Measurements from ENCODE around the gene PFN3. TPM values are rescaled to one million over a fixed set of nuclear protein-coding genes. Genes with fewer than 3 reads are reported as not detected.

The PFN3 gene
- total RNA-seq, 3 donors from 2014 or later (not counting 1 experiment from before 2014, with no cell fraction given): not detected

DNA sequence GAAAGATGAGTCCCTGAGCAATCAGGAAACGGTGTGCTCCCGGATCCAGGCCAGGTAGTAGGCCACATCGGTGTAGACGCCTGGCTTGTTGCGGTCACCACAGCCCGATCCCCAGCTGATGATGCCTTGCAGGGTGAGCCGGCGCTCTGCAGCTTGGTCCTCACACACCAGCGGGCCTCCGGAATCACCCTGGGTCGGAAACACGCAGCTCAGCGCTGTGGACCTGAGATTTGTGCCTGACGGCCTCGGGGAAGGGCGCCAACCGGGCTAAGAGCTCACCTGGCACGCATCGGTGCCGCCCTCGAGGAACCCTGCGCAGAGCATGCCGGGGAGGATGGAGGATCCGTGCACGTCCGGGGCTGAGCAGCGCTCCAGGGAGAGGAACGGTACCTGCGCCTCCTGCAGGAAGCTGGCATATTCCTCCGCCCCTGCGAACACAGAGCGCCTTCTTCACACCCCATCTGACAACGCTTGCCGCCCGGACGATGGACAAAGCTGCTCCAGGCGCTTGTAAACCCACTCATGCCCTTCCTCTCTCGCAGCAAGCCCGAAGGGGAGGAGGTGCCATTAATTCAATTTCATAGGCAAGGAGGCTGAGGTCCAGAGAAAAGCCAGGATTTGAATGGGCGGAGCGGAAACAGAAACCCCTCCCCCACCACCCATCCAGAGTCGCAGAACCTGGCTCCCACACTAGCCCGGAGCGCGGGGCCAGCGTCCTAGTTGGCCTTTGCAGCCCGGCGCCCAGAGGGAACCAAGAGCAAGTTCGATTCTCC, 2.0 kb upstream of the PFN3 start:
- DNase-seq (peak in 1 of 2 donors; percentile 86), ATAC-seq (no peak)
- Histone ChIP-seq H3K27me3 (ENCODE audit: control insufficient read depth, insufficient read depth, low read length) (peaks cover 22% of the 10 kb centered on the region), H3K4me1 (ENCODE audit: control insufficient read depth, insufficient read depth, low read length) (peaks cover 50% of the 10 kb centered on the region), H3K4me3 (ENCODE audit: low read length) (peak overlapping the region; percentile 2), H3K9me3 (ENCODE audit: control insufficient read depth, insufficient read depth, low read length) (no peaks in the 10 kb centered on the region), H3K27ac (ENCODE audit: low read length) (no peak overlapping the region), H3K36me3 (ENCODE audit: control insufficient read depth, insufficient read depth, low read length) (no peaks in the 10 kb centered on the region)
- WGBS (ENCODE audit: insufficient coverage): 27% methylated on average over 49 of the region's 49 CpGs
- intact Hi-C loops (cut with micrococcal nuclease): loop anchor here (1.0 kb wide), 1 partner anchor 12 kb away; no protein-coding TSS in a partner anchor
- H3K4me1 Mint-ChIP-seq: peaks cover 35 to 42% of the 10 kb centered on the region in 2 donors
- no peaks in the 10 kb centered on the region for H3K9me3 Mint-ChIP-seq
- TF ChIP-seq, protein P1, sequence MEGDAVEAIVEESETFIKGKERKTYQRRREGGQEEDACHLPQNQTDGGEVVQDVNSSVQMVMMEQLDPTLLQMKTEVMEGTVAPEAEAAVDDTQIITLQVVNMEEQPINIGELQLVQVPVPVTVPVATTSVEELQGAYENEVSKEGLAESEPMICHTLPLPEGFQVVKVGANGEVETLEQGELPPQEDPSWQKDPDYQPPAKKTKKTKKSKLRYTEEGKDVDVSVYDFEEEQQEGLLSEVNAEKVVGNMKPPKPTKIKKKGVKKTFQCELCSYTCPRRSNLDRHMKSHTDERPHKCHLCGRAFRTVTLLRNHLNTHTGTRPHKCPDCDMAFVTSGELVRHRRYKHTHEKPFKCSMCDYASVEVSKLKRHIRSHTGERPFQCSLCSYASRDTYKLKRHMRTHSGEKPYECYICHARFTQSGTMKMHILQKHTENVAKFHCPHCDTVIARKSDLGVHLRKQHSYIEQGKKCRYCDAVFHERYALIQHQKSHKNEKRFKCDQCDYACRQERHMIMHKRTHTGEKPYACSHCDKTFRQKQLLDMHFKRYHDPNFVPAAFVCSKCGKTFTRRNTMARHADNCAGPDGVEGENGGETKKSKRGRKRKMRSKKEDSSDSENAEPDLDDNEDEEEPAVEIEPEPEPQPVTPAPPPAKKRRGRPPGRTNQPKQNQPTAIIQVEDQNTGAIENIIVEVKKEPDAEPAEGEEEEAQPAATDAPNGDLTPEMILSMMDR (IDR thresholded peaks at IDR 0.05): no peak
- H3K36me3 Mint-ChIP-seq: no peaks in the 10 kb centered on the region
- H3K4me3 Mint-ChIP-seq: peak overlapping the region; percentile 72
- H3K27me3 Mint-ChIP-seq (ENCODE audit: low read depth in 2 of 2): peaks cover 13 to 17% of the 10 kb centered on the region in 2 donors
- H3K27ac Mint-ChIP-seq: peak overlapping the region; percentile 62 to 84

DNA sequence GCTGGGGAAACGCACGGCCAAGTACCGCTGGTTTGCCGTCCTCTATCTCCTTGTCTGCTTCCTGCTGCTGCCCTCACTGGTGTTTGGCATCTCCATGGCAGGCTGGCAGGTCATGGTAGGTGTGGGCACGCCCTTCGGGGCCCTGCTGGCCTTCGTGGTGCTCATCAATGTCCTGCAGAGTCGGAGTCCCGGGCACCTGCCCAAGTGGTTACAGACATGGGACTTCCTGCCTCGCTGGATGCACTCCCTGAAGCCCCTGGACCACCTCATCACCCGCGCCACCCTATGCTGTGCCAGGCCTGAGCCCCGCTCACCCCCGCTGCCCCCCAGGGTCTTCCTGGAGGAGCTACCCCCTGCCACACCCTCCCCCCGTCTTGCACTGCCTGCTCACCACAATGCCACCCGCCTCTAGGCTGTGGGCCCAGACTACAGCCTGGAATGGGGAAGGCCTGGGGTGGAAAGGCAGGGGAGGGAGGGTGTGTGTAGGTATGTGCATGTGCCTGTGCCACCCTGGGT, 2.5 kb downstream of the PFN3 start:
- ATAC-seq: no peak
- Mint-ChIP-seq H3K4me3 (no peak overlapping the region), H3K4me1 (peaks cover 3 to 6% of the 10 kb centered on the region in 2 donors), H3K36me3 (no peaks in the 10 kb centered on the region), H3K9me3 (no peaks in the 10 kb centered on the region), H3K27ac (no peak overlapping the region), H3K27me3 (ENCODE audit: low read depth in 2 of 2) (peaks cover 10 to 13% of the 10 kb centered on the region in 2 donors)
- peaks cover 18% of the 10 kb centered on the region for H3K4me1 ChIP-seq (ENCODE audit: control insufficient read depth, insufficient read depth, low read length)
- H3K27ac ChIP-seq (ENCODE audit: low read length): no peak overlapping the region
- no peak overlapping the region for H3K4me3 ChIP-seq (ENCODE audit: low read length)
- intact Hi-C loops (cut with micrococcal nuclease): no loop called here
- no peaks in the 10 kb centered on the region for H3K9me3 ChIP-seq (ENCODE audit: control insufficient read depth, insufficient read depth, low read length)
- TF ChIP-seq, protein P1 (IDR thresholded peaks at IDR 0.05): no peak
- H3K27me3 ChIP-seq (ENCODE audit: control insufficient read depth, insufficient read depth, low read length): peaks cover 20% of the 10 kb centered on the region
- 87% methylated on average over 14 of the region's 16 CpGs for WGBS (ENCODE audit: insufficient coverage)
- H3K36me3 ChIP-seq (ENCODE audit: control insufficient read depth, insufficient read depth, low read length): no peaks in the 10 kb centered on the region
- DNase-seq: no peak

DNA sequence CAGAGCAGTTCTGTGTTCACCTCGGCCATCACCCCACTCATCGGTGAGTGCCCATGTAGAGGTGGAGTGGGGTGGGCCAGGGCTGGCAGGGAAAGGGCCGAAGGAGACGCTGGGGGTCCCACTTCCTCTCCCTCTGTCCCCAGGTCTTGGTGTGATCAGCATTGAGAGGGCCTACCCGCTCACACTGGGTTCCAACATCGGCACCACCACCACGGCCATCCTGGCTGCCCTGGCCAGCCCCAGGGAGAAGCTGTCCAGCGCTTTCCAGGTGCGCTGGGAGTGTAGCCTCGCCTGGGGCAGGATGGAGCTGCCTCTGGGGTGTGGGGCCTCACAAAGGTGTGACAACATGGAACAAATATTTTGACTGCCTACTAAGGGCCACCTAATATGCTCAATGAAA, 3.7 kb downstream of the PFN3 start:
- H3K4me1 Mint-ChIP-seq: no peaks in the 10 kb centered on the region
- H3K36me3 ChIP-seq (ENCODE audit: control insufficient read depth, insufficient read depth, low read length): no peaks in the 10 kb centered on the region
- intact Hi-C loops (cut with micrococcal nuclease): no loop called here
- H3K9me3 Mint-ChIP-seq: no peaks in the 10 kb centered on the region
- TF ChIP-seq, protein P1 (IDR thresholded peaks at IDR 0.05): no peak
- H3K4me3 ChIP-seq (ENCODE audit: low read length): no peak overlapping the region
- H3K27ac ChIP-seq (ENCODE audit: low read length): no peak overlapping the region
- no peak overlapping the region for H3K4me3 Mint-ChIP-seq
- peaks cover 9% of the 10 kb centered on the region for H3K4me1 ChIP-seq (ENCODE audit: control insufficient read depth, insufficient read depth, low read length)
- ATAC-seq (no peak), DNase-seq (no peak)
- H3K27me3 ChIP-seq (ENCODE audit: control insufficient read depth, insufficient read depth, low read length): peaks cover 9% of the 10 kb centered on the region
- no peaks in the 10 kb centered on the region for H3K36me3 Mint-ChIP-seq
- H3K27ac Mint-ChIP-seq: no peak overlapping the region
- WGBS (ENCODE audit: insufficient coverage): 93% methylated on average over 10 of the region's 10 CpGs
- H3K27me3 Mint-ChIP-seq (ENCODE audit: low read depth in 2 of 2): peaks cover 5 to 7% of the 10 kb centered on the region in 2 donors
- no peaks in the 10 kb centered on the region for H3K9me3 ChIP-seq (ENCODE audit: control insufficient read depth, insufficient read depth, low read length)
